GM12864 (cell line): Measurements from ENCODE around the gene SEC14L3.

Experiments
- DNase-seq: peaks from one replicate; pipeline ENCODE4 v3.0.0-alpha.2; 2011; ENCODE audit warnings: low read depth
- H3K4me3 ChIP-seq: 2 replicates; pipeline ENCODE4 v1.5.1; 2011; ENCODE audit warnings: mild to moderate bottlenecking, low read depth, low read length, control low read depth
- CTCF ChIP-seq: IDR thresholded peaks from 2 replicates; pipeline ENCODE4 v1.5.1; 2011; ENCODE audit warnings: low read depth, mild to moderate bottlenecking, moderate library complexity, low read length, control low read depth, inconsistent platforms; ENCODE audit errors: missing control alignments

SEC14L3 gene

GRCh38 chr22:30430933-30431332, 40.9 kb downstream of the SEC14L3 start:
- no peak for TF ChIP-seq CTCF
- DNase-seq: no peak
- H3K4me3 ChIP-seq: no peak overlapping the region

- no peak for TF ChIP-seq CTCF
- no peak overlapping the region for H3K4me3 ChIP-seq
- no peak for DNase-seq
Observed at GRCh38 chr22:30429887-30430286, 41.9 kb downstream of the SEC14L3 start.

- TF ChIP-seq CTCF: no peak
- DNase-seq: no peak
- no peak overlapping the region for H3K4me3 ChIP-seq
Observed at GRCh38 chr22:30427871-30428270, 43.9 kb downstream of the SEC14L3 start.

GRCh38 chr22:30426388-30427353, 45.1 kb downstream of the SEC14L3 start:
- H3K4me3 ChIP-seq: peak overlapping the region; percentile 62
- peak; percentile 87 for TF ChIP-seq CTCF
- peak; percentile 68 for DNase-seq

- no peak for DNase-seq
- TF ChIP-seq CTCF: no peak
- peak within 1 kb of the TSS; percentile 62 for H3K4me3 ChIP-seq
Observed at GRCh38 chr22:30425616-30426387, 46.0 kb downstream of the SEC14L3 start, which contains the start of gene MTFP1. TSS of gene MTFP1 (plus strand) at chr22:30425768. CDS start at chr22:30425880, 112 bp downstream.

- no peak for DNase-seq
- peak overlapping the region; percentile 62 for H3K4me3 ChIP-seq
- no peak for TF ChIP-seq CTCF
Observed at GRCh38 chr22:30425327-30425615, 46.5 kb downstream of the SEC14L3 start.
